Body of pancreas (tissue), 4 donors: ENCODE measurements around the gene GPR137B.

ENCODE experiments used
- POLR2A ChIP-seq, 3 donors: fragments of 450-650 bp; IDR thresholded peaks; one replicate each; pipeline ENCODE4 v1.6.1; 2016; ENCODE audit warnings: antibody characterized with exemption in 3 of 3, mild to moderate bottlenecking in 2 of 3
- TF ChIP-seq, protein P1 (sequence below), 7 experiments: fragments of 450-650 bp in 4 of 7; fragments of 200-600 bp in 3 of 7; sonication (generic) in 3 of 7; IDR thresholded peaks; one replicate each; pipeline ENCODE4 v1.5.1; 2016 to 2019; ENCODE audit warnings: antibody characterized with exemption in 7 of 7

DNA sequence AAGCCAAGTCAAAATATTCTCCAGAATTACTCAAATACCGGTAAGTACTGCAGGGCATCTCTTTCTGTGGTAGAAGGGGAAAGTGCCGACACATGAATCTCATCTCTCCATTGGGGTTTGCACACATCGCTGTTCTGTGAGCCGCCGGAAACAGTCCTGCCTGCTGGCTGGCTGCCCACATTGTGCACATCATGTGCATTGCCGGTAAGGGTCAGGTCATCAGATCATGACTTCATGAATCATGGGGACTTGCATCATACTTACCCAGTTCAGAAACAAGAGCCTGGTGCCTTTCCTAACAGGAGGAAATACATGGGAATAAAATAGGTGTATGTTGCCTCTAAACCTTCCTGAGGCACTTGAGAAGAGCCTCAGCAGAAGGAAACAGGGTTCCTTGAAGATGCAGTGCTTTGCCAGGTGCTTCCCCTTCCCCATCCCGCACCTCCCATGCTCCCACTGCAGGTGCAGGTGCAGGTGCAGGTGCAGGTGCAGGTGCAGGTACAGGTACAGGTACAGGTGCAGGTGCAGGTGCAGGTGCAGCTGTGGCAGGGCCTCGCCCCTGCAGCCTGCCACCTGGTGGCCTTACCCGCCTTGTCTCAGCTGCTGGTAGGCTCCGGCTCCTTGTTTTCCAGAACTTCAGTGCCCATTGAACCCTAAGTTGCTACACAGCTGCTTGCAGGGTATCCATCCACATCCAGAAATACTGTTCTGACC is 26.5 kb downstream of the GPR137B start:
- TF ChIP-seq, protein P1, sequence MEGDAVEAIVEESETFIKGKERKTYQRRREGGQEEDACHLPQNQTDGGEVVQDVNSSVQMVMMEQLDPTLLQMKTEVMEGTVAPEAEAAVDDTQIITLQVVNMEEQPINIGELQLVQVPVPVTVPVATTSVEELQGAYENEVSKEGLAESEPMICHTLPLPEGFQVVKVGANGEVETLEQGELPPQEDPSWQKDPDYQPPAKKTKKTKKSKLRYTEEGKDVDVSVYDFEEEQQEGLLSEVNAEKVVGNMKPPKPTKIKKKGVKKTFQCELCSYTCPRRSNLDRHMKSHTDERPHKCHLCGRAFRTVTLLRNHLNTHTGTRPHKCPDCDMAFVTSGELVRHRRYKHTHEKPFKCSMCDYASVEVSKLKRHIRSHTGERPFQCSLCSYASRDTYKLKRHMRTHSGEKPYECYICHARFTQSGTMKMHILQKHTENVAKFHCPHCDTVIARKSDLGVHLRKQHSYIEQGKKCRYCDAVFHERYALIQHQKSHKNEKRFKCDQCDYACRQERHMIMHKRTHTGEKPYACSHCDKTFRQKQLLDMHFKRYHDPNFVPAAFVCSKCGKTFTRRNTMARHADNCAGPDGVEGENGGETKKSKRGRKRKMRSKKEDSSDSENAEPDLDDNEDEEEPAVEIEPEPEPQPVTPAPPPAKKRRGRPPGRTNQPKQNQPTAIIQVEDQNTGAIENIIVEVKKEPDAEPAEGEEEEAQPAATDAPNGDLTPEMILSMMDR (IDR thresholded peaks at IDR 0.05): peak in 1 of 7 experiments; percentile 10
- TF ChIP-seq POLR2A (IDR thresholded peaks at IDR 0.05): no peak
